K562 (cell line): ENCODE results near the gene MMP23B. TPM values are rescaled to one million over a fixed set of nuclear protein-coding genes. Genes with fewer than 3 reads are reported as not detected.

Experiments used
- BMI1 ChIP-seq: fragments of 150-350 bp; IDR thresholded peaks from 2 replicates; pipeline ENCODE4 v1.6.1; 2014; ENCODE audit warnings: low read length
- CREB1 ChIP-seq, 2 experiments: sonication (generic) in 1 of 2; formaldehyde crosslinking in 1 of 2; IDR thresholded peaks; 2 replicates each; pipeline versions ENCODE4 v1.6.1 to v1.8.0; 2012 to 2022; ENCODE audit warnings: inconsistent platforms in 1 of 2, mild to moderate bottlenecking in 1 of 2, missing genetic modification reagents in 1 of 2, moderate library complexity in 1 of 2
- ETV5 ChIP-seq: sonication (generic); formaldehyde crosslinking; IDR thresholded peaks from 2 replicates; pipeline ENCODE4 v1.4.0; 2020; ENCODE audit warnings: low read depth, mild to moderate bottlenecking, missing genetic modification reagents
- MCM7 ChIP-seq, 2 experiments: fragments of 450-650 bp; IDR thresholded peaks; 2 replicates each; pipeline ENCODE4 v1.6.1; 2016 to 2018
- MNT ChIP-seq, 2 experiments: fragments of 450-650 bp; conservative IDR thresholded peaks; 2 replicates each; pipeline ENCODE4 v1.6.1; 2017; ENCODE audit warnings: mild to moderate bottlenecking in 2 of 2, moderate library complexity in 2 of 2
- NR2C1 ChIP-seq, 2 experiments: fragments of 450-650 bp; IDR thresholded peaks; 2 replicates each; pipeline ENCODE4 v1.6.1; 2017; ENCODE audit warnings: mild to moderate bottlenecking in 2 of 2, antibody characterized with exemption in 1 of 2, inconsistent platforms in 1 of 2, missing compliant biosample characterization in 1 of 2, missing genetic modification characterization in 1 of 2
- NR2F6 ChIP-seq: fragments of 450-650 bp; formaldehyde crosslinking; IDR thresholded peaks from 2 replicates; pipeline ENCODE4 v1.4.0; 2020; ENCODE audit warnings: mild to moderate bottlenecking
- PCBP1 ChIP-seq: fragments of 200-400 bp; formaldehyde crosslinking; IDR thresholded peaks from 2 replicates; pipeline ENCODE4 v1.6.1; 2018; ENCODE audit warnings: mild to moderate bottlenecking, low read depth, low read length; ENCODE audit not compliant: poor library complexity, severe bottlenecking
- PHB2 ChIP-seq: fragments of 450-650 bp; IDR thresholded peaks from 2 replicates; pipeline ENCODE4 v1.6.1; 2017; ENCODE audit warnings: low read depth
- POLR2AphosphoS2 ChIP-seq: IDR thresholded peaks from 2 replicates; pipeline ENCODE4 v1.6.1; 2012; ENCODE audit warnings: low read length, improper control_type of control experiment
- TOE1 ChIP-seq, 2 experiments: fragments of 450-650 bp in 1 of 2; sonication (generic) in 1 of 2; formaldehyde crosslinking in 1 of 2; IDR thresholded peaks; 2 replicates each; pipeline versions ENCODE4 v1.7.1 to v1.8.0; 2016 to 2022; ENCODE audit warnings: borderline replicate concordance in 2 of 2, mild to moderate bottlenecking in 2 of 2, antibody characterized with exemption in 1 of 2, inconsistent platforms in 1 of 2, low read depth in 1 of 2, missing genetic modification reagents in 1 of 2, moderate library complexity in 1 of 2
- ZBTB26 ChIP-seq: fragments of 450-650 bp; formaldehyde crosslinking; IDR thresholded peaks from 2 replicates; pipeline ENCODE4 v1.4.0; 2022; ENCODE audit warnings: missing genetic modification characterization
- ZFP91 ChIP-seq: sonication (generic); formaldehyde crosslinking; IDR thresholded peaks from 2 replicates; pipeline ENCODE4 v1.8.0; 2022; ENCODE audit warnings: mild to moderate bottlenecking, missing genetic modification reagents
- ZNF311 ChIP-seq: fragments of 250-450 bp; sonication (Bioruptor Pico); IDR thresholded peaks from 2 replicates; pipeline ENCODE4 v1.4.0; 2020; ENCODE audit warnings: mild to moderate bottlenecking, moderate library complexity
- ZNF384 ChIP-seq: IDR thresholded peaks from 2 replicates; pipeline ENCODE4 v1.6.1; 2012; ENCODE audit warnings: low read depth, low read length, improper control_type of control experiment
- ZNF766 ChIP-seq: fragments of 200-800 bp; sonication (Bioruptor generic); conservative IDR thresholded peaks from 2 replicates; pipeline ENCODE4 v1.6.1; 2016; ENCODE audit warnings: missing genetic modification characterization, missing compliant biosample characterization
- polyA plus RNA-seq, 8 experiments: library from polyadenylated mRNA; depleted of rRNA in 4 of 8; stranded (reverse) in 5 of 8; unstranded in 3 of 8; fragments of >200 nt; fragmentation: Nextera tagmentation in 2 of 8; fragmentation: Illumina TruSeq in 1 of 8; extraction: Ambion mirVana in 2 of 8; extraction: Trizol in 1 of 8; gene quantifications; 2 replicates each; pipeline versions ENCODE4 v1.2.1 to v1.2.3, GENCODE V29; 2011 to 2014; ENCODE audit warnings: inconsistent platforms in 1 of 8, missing spikeins in 1 of 8
- total RNA-seq, 7 experiments: library from RNA; depleted of rRNA in 6 of 7; stranded (reverse); fragments of >200 nt in 6 of 7; fragmentation: Illumina TruSeq in 2 of 7; extraction: Trizol in 2 of 7; gene quantifications; 2 replicates each; pipeline versions ENCODE4 v1.2.1 to v1.2.3, GENCODE V29; 2011 to 2021; ENCODE audit warnings: low replicate concordance in 1 of 7
- TF ChIP-seq, protein P1 (sequence below): fragments of 450-650 bp; formaldehyde crosslinking; IDR thresholded peaks from 2 replicates; pipeline ENCODE4 v1.4.0; 2022; ENCODE audit warnings: mild to moderate bottlenecking, moderate library complexity
- TF ChIP-seq, protein P2 (sequence below): fragments of 450-650 bp; formaldehyde crosslinking; IDR thresholded peaks from 2 replicates; pipeline ENCODE4 v1.4.0; 2022; ENCODE audit warnings: missing genetic modification characterization
- TF ChIP-seq, protein P3 (sequence below): sonication (generic); formaldehyde crosslinking; IDR thresholded peaks from 2 replicates; pipeline ENCODE4 v1.8.0; 2022; ENCODE audit warnings: mild to moderate bottlenecking, missing genetic modification reagents, borderline replicate concordance

MMP23B gene
- total and polyA plus RNA-seq, 9 of the 15 experiments (the other 6 are each of a cell fraction or from before 2014, with no cell fraction given) = 0.28 to 1.2 (median 0.41) TPM; not detected in 5

GRCh38 chr1:1614954-1615255 lies 17.1 kb upstream of the MMP23B start (continued):
- TF ChIP-seq, protein P1, sequence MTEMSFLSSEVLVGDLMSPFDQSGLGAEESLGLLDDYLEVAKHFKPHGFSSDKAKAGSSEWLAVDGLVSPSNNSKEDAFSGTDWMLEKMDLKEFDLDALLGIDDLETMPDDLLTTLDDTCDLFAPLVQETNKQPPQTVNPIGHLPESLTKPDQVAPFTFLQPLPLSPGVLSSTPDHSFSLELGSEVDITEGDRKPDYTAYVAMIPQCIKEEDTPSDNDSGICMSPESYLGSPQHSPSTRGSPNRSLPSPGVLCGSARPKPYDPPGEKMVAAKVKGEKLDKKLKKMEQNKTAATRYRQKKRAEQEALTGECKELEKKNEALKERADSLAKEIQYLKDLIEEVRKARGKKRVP (CRISPR knock-in tag) = 0 out of 2 replicates have a peak, but pooled peaks have one; percentile 12
- TF ChIP-seq ZFP91 (CRISPR knock-in tag) (no peak), PCBP1 (no peak), CREB1 (IDR thresholded peaks at IDR 0.05) (no peak), CREB1 (CRISPR knock-in tag; IDR thresholded peaks at IDR 0.05) (no peak), ZNF311 (no peak), ZNF384 (no peak; the same call in 1 of the 2 replicates), BMI1 (no peak), NR2C1 (IDR thresholded peaks at IDR 0.05) (no peak), NR2C1 (tag; IDR thresholded peaks at IDR 0.05) (no peak), TOE1 (IDR thresholded peaks at IDR 0.05; ENCODE audit: borderline replicate concordance) (no peak), TOE1 (CRISPR knock-in tag; IDR thresholded peaks at IDR 0.05; ENCODE audit: borderline replicate concordance, low read depth) (no peak), PHB2 (no peak), NR2F6 (CRISPR knock-in tag) (0 out of 2 replicates have a peak, but pooled peaks have one; percentile 62), ETV5 (CRISPR knock-in tag) (no peak), MNT (conservative IDR thresholded peaks at IDR 0.05) (no peak), ZNF766 (CRISPR knock-in tag) (no peak), POLR2AphosphoS2 (no peak), MCM7 (IDR thresholded peaks at IDR 0.05) (no peak), ZBTB26 (CRISPR knock-in tag) (peak; percentile 81; the same call in 1 of the 2 replicates)
- TF ChIP-seq, protein P2, sequence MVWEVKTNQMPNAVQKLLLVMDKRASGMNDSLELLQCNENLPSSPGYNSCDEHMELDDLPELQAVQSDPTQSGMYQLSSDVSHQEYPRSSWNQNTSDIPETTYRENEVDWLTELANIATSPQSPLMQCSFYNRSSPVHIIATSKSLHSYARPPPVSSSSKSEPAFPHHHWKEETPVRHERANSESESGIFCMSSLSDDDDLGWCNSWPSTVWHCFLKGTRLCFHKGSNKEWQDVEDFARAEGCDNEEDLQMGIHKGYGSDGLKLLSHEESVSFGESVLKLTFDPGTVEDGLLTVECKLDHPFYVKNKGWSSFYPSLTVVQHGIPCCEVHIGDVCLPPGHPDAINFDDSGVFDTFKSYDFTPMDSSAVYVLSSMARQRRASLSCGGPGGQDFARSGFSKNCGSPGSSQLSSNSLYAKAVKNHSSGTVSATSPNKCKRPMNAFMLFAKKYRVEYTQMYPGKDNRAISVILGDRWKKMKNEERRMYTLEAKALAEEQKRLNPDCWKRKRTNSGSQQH (CRISPR knock-in tag) = 0 out of 2 replicates have a peak, but pooled peaks have one; percentile 64
- TF ChIP-seq, protein P3, sequence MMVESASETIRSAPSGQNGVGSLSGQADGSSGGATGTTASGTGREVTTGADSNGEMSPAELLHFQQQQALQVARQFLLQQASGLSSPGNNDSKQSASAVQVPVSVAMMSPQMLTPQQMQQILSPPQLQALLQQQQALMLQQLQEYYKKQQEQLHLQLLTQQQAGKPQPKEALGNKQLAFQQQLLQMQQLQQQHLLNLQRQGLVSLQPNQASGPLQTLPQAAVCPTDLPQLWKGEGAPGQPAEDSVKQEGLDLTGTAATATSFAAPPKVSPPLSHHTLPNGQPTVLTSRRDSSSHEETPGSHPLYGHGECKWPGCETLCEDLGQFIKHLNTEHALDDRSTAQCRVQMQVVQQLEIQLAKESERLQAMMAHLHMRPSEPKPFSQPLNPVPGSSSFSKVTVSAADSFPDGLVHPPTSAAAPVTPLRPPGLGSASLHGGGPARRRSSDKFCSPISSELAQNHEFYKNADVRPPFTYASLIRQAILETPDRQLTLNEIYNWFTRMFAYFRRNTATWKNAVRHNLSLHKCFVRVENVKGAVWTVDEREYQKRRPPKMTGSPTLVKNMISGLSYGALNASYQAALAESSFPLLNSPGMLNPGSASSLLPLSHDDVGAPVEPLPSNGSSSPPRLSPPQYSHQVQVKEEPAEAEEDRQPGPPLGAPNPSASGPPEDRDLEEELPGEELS (CRISPR knock-in tag) = no peak
